Ascending aorta (tissue), 2 donors: ENCODE results near the gene CSRNP2. TPM values are rescaled to one million over a fixed set of nuclear protein-coding genes. Genes with fewer than 3 reads are reported as not detected.

ENCODE experiments used
- DNase-seq, 2 donors: peaks; one replicate each; pipeline ENCODE4 v3.0.0-alpha.2; 2019; ENCODE audit warnings: low spot score in 2 of 2
- H3K27ac ChIP-seq, 2 donors: fragments of 200-600 bp; sonication (generic); one replicate each; pipeline ENCODE4 v1.5.1; 2016 to 2017; ENCODE audit warnings: mild to moderate bottlenecking in 1 of 2
- H3K27me3 ChIP-seq: fragments of 200-600 bp; sonication (generic); one replicate; pipeline ENCODE4 v1.5.1; 2017
- H3K36me3 ChIP-seq, 2 donors: fragments of 200-600 bp; sonication (generic); one replicate each; pipeline ENCODE4 v1.5.1; 2016
- H3K4me1 ChIP-seq, 2 donors: fragments of 200-600 bp; sonication (generic); one replicate each; pipeline ENCODE4 v1.5.1; 2016 to 2017; ENCODE audit warnings: mild to moderate bottlenecking in 1 of 2
- H3K4me3 ChIP-seq, 2 donors: fragments of 200-600 bp; sonication (generic); one replicate each; pipeline ENCODE4 v1.5.1; 2016 to 2017; ENCODE audit warnings: mild to moderate bottlenecking in 1 of 2
- H3K9me3 ChIP-seq, 2 donors: fragments of 200-600 bp; sonication (generic); one replicate each; pipeline ENCODE4 v1.5.1; 2016
- intact Hi-C: fragments of 100-400 bp; cut with DNase I; formaldehyde crosslinking; loops from one replicate; pipeline ENCODE4 v1.15.1; 2023
- total RNA-seq: library from RNA; depleted of rRNA; stranded (reverse); fragments of >200 nt; gene quantifications from one replicate; pipeline ENCODE4 v1.1.0, GENCODE V29; 2016
- TF ChIP-seq, protein P1 (sequence below), 3 experiments: fragments of 200-600 bp in 2 of 3; fragments of 450-650 bp in 1 of 3; sonication (generic) in 2 of 3; IDR thresholded peaks; one replicate each; pipeline ENCODE4 v1.5.1; 2016 to 2019; ENCODE audit warnings: antibody characterized with exemption in 3 of 3, mild to moderate bottlenecking in 1 of 3, moderate library complexity in 1 of 3

CSRNP2 gene
- total RNA-seq, 1 donor from 2014 or later: 13.6 TPM

DNA sequence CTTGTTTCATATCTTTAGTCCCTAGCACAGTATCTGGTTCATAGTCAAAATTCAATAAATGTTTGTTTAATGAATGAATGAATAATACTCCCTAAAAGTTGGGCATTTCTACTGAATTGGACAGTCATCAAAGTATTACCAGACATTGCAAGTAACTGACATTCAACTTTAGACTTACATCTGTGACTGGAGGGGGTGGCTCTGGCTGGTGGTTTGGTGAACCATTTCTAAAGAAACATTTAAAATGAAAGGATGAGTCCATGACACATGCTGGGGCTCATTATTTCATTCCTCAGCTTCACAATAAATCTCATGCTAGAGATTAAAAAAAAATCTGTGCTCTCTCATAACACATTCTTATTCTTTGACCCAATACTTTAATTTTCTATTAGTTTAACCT, 20.6 kb upstream of the CSRNP2 start:
- TF ChIP-seq, protein P1, sequence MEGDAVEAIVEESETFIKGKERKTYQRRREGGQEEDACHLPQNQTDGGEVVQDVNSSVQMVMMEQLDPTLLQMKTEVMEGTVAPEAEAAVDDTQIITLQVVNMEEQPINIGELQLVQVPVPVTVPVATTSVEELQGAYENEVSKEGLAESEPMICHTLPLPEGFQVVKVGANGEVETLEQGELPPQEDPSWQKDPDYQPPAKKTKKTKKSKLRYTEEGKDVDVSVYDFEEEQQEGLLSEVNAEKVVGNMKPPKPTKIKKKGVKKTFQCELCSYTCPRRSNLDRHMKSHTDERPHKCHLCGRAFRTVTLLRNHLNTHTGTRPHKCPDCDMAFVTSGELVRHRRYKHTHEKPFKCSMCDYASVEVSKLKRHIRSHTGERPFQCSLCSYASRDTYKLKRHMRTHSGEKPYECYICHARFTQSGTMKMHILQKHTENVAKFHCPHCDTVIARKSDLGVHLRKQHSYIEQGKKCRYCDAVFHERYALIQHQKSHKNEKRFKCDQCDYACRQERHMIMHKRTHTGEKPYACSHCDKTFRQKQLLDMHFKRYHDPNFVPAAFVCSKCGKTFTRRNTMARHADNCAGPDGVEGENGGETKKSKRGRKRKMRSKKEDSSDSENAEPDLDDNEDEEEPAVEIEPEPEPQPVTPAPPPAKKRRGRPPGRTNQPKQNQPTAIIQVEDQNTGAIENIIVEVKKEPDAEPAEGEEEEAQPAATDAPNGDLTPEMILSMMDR (IDR thresholded peaks at IDR 0.05): no peak
- no peak overlapping the region for H3K4me3 ChIP-seq
- intact Hi-C loops: no loop called here
- H3K4me1 ChIP-seq: no peaks in the 10 kb centered on the region
- H3K27me3 ChIP-seq: no peaks in the 10 kb centered on the region
- no peaks in the 10 kb centered on the region for H3K9me3 ChIP-seq
- H3K36me3 ChIP-seq: peaks cover 46 to 86% of the 10 kb centered on the region in 2 donors
- no peak overlapping the region for H3K27ac ChIP-seq
- DNase-seq: no peak

DNA sequence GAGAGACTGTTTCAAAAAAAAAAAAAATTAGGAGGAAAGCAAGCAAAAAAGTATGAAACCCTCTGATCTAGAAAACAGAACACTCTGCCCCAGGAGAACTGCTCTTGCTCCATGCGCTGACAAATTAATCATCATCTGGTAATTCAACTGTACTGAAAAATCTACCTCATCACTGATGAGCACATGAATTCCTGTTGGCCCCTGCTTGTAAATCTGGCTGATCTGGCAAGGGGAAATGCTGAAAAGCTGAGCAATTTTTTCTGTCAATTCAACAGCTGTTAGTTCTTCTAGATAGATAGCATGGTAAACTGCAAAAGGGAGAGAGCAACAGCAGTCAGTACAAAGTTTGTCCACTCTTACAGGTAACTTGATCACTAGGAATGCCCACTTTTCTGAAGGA, 15.2 kb upstream of the CSRNP2 start:
- no peak for DNase-seq
- Histone ChIP-seq H3K27ac (no peak overlapping the region), H3K27me3 (no peaks in the 10 kb centered on the region), H3K4me3 (no peak overlapping the region), H3K4me1 (no peaks in the 10 kb centered on the region), H3K36me3 (peaks cover 57 to 94% of the 10 kb centered on the region in 2 donors), H3K9me3 (no peaks in the 10 kb centered on the region)
- TF ChIP-seq, protein P1 (IDR thresholded peaks at IDR 0.05): no peak
- intact Hi-C loops: no loop called here

DNA sequence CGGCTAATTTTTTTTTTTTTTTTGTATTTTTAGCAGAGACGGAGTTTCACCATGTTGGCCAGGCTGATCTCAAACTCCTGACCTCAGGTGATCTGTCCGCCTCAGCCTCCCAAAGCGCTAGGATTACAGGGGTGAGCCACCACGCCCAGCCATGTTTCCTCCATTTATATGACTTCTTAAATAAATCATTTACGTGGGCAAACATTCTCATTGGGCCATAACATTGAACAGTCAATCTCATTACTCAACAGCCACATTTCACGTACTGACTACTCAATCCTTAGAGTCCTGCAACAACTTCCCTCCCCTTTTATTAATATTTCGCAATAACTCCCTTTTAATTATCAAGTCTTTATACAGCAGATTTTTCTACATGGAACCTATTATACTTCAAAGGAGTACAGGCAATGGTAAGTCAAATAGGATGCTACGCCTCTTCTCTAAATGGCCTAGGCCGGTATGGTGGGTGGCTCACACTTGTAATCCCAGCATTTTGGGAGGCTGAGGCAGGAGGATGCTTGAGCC, 7.4 kb upstream of the CSRNP2 start:
- no peaks in the 10 kb centered on the region for H3K9me3 ChIP-seq
- DNase-seq: no peak
- no peaks in the 10 kb centered on the region for H3K27me3 ChIP-seq
- TF ChIP-seq, protein P1 (IDR thresholded peaks at IDR 0.05): no peak
- no peaks in the 10 kb centered on the region for H3K4me1 ChIP-seq
- H3K36me3 ChIP-seq: peaks cover 29 to 30% of the 10 kb centered on the region in 2 donors
- intact Hi-C loops: no loop called here
- no peak overlapping the region for H3K4me3 ChIP-seq
- no peak overlapping the region for H3K27ac ChIP-seq

- Histone ChIP-seq H3K27me3 (no peaks in the 10 kb centered on the region), H3K4me3 (no peak overlapping the region), H3K9me3 (no peaks in the 10 kb centered on the region), H3K36me3 (peaks cover 9% of the 10 kb centered on the region in 2 donors), H3K27ac (no peak overlapping the region), H3K4me1 (peaks cover 0 to 5% of the 10 kb centered on the region in 2 donors)
- DNase-seq: no peak
- intact Hi-C loops: no loop called here
- TF ChIP-seq, protein P1 (IDR thresholded peaks at IDR 0.05): no peak
Measured at GRCh38 chr12:51087818-51088217, 4.4 kb upstream of the CSRNP2 start.

DNA sequence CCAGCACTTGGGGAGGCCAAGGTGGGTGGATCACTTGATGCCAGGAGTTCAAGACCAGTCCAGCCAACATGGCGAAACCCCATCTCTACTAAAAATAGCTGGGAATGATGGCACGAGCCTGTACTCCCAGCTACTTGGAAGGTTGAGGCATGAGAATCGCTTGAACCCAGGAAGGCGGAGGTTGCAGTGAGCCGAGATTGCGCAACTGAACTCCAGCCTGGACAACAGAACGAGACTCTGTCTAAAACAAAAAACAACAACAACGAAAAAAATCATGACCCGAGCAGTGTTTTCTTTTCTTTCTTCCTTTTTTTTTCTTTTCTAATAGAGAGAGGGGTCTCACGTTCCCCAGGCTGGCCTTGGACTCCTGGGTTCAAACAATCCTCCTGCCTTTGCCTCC, 3.5 kb upstream of the CSRNP2 start:
- Histone ChIP-seq H3K4me1 (peaks cover 4 to 5% of the 10 kb centered on the region in 2 donors), H3K4me3 (no peak overlapping the region), H3K9me3 (no peaks in the 10 kb centered on the region), H3K27ac (no peak overlapping the region), H3K36me3 (peaks cover 5 to 9% of the 10 kb centered on the region in 2 donors), H3K27me3 (no peaks in the 10 kb centered on the region)
- DNase-seq: no peak
- TF ChIP-seq, protein P1 (IDR thresholded peaks at IDR 0.05): no peak
- intact Hi-C loops: no loop called here

DNA sequence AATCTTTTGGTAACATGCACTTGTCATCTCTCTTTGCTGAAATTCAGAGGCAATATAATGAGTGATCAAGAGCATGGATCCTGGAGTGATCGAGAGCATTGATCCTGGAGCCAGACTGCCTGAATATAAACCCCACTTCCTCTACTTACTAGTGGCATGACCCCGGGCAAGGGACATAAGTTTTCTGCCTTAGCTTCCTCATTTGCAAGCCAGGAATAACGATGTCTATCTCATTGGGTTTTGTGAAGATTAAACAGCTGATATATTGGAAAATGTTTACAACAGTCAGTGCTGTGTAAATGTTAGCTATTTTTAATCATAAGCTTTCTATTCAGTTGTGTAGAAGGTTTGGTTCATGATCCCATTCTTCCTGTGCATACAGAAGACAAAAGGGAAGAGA, 2.4 kb upstream of the CSRNP2 start:
- intact Hi-C loops: no loop called here
- peaks cover 5 to 12% of the 10 kb centered on the region in 2 donors for H3K4me1 ChIP-seq

More for the DNA sequence above, 2.4 kb upstream of the CSRNP2 start:
- Histone ChIP-seq H3K27ac (no peak overlapping the region), H3K36me3 (peaks cover 4 to 6% of the 10 kb centered on the region in 2 donors), H3K9me3 (no peaks in the 10 kb centered on the region), H3K4me3 (no peak overlapping the region), H3K27me3 (no peaks in the 10 kb centered on the region)
- peak in 1 of 2 donors; percentile 24 for DNase-seq
- TF ChIP-seq, protein P1 (IDR thresholded peaks at IDR 0.05): no peak
